LNCaP clone FGC (cell line): ENCODE results near the gene LRP4.

Source experiments
- DNase-seq: peaks from one replicate; pipeline ENCODE4 v3.0.0-alpha.2; 2011; ENCODE audit warnings: low read depth
- H3K4me3 ChIP-seq: 2 replicates; pipeline ENCODE4 v1.5.1; 2011; ENCODE audit warnings: mild to moderate bottlenecking, low read depth, low read length, control low read depth
- TF ChIP-seq, protein P1 (sequence below): IDR thresholded peaks from 2 replicates; pipeline ENCODE4 v1.5.1; 2012; ENCODE audit warnings: mild to moderate bottlenecking; ENCODE audit not compliant: control insufficient read depth, insufficient read depth; ENCODE audit errors: extremely low read depth

The LRP4 gene

DNA sequence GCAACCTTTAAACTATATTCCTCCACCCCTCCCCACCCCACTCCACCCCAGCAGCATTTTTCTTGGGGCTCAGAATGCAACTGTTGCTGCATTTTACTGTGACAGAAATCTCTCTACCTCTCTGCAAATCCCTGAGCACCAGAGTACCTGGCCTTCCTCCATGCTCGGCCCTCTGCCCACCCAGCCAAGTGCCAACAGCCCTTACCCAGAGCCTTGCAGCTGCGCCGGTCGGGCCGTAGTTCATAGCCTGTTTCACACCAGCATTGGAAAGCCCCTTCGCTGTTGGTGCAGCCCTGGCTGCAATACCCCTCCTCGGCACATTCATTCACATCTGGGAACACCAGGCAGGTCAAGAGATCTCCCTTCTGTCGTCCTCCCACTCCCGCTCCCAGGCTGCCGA, 23.4 kb downstream of the LRP4 start:
- no peak for DNase-seq
- TF ChIP-seq, protein P1, sequence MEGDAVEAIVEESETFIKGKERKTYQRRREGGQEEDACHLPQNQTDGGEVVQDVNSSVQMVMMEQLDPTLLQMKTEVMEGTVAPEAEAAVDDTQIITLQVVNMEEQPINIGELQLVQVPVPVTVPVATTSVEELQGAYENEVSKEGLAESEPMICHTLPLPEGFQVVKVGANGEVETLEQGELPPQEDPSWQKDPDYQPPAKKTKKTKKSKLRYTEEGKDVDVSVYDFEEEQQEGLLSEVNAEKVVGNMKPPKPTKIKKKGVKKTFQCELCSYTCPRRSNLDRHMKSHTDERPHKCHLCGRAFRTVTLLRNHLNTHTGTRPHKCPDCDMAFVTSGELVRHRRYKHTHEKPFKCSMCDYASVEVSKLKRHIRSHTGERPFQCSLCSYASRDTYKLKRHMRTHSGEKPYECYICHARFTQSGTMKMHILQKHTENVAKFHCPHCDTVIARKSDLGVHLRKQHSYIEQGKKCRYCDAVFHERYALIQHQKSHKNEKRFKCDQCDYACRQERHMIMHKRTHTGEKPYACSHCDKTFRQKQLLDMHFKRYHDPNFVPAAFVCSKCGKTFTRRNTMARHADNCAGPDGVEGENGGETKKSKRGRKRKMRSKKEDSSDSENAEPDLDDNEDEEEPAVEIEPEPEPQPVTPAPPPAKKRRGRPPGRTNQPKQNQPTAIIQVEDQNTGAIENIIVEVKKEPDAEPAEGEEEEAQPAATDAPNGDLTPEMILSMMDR, result no peak
- no peak overlapping the region for H3K4me3 ChIP-seq

DNA sequence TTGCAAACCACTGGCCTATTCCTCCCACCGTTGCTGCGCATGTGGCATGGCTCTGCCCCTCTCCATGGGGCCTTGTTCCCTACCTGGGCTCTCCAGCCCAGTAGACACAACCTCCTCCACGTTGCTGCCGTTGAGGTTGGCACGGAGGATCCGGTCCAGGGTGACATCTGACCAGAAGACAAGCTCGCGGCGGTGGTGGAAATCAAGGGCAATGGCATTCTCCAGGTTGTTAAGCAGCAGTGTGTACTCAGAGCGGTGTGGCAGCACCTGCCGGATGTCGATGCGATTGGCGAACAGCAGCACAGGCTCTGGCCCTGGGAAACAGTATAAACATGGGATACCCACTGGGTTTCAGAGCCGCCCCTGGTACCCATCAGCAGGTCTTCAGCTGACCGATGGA, 23.8 kb downstream of the LRP4 start:
- DNase-seq, result no peak
- TF ChIP-seq, protein P1, result no peak
- H3K4me3 ChIP-seq, result no peak overlapping the region

DNA sequence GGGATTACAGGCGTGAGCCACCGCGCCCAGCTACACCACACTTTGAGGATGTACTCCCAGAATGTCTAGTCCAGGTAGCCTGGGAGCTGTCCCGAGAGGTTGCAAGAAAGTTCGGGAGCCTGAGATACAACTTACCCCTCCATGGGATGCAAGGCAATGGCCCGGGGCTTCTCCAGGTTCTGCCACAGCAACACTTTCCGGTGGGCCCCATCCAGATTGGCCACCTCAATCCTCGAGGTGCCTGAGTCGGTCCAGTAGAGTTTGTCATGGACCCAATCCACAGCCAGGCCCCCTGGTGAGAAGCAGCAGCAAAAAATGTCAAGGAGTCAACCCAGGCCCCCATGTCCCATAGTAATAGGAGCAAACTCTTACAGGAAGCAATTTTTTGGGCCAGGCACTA, 25.5 kb downstream of the LRP4 start:
- no peak overlapping the region for H3K4me3 ChIP-seq
- TF ChIP-seq, protein P1, result no peak
- DNase-seq, result no peak

DNA sequence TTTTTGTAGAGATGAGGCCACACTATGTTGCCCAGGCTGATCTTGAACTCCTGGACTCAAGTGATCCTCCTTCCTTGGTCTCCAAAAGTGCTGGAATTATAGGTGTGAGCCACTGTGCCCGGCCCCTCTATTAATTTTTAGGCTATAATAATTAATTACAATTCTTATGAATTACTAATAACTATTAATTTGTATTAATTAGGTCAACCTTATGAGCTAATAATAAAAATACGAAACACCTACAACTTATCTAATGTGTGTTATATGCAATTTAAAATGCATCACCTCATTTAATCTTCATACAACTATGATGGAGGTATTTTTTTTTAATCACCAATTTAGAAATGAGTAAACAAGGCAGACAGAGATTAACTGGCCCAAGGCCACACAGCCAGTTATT, 26.2 kb downstream of the LRP4 start:
- TF ChIP-seq, protein P1, result no peak

DNA sequence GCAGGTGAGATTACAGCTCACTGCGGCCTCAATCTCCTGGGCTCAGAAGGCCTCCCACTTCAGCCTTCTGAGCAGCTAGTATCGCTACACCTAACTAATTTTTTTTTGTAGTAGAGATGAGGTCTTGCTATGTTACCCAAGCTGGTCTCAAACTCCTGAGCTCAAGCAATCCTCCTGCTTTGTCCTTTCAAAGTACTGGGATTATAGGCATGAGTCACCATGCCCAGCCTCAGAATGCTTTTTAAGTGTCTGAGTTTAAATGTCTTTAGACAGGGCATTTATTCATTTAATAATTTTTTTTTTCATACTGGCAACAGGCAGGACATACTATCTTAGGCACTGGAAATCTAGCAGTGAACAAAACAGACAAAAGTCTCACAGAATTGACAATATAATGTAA, 27.7 kb downstream of the LRP4 start:
- H3K4me3 ChIP-seq, result no peak overlapping the region
- TF ChIP-seq, protein P1, result no peak
- no peak for DNase-seq

More for the DNA sequence above, 26.2 kb downstream of the LRP4 start:
- no peak for DNase-seq
- H3K4me3 ChIP-seq, result no peak overlapping the region

DNA sequence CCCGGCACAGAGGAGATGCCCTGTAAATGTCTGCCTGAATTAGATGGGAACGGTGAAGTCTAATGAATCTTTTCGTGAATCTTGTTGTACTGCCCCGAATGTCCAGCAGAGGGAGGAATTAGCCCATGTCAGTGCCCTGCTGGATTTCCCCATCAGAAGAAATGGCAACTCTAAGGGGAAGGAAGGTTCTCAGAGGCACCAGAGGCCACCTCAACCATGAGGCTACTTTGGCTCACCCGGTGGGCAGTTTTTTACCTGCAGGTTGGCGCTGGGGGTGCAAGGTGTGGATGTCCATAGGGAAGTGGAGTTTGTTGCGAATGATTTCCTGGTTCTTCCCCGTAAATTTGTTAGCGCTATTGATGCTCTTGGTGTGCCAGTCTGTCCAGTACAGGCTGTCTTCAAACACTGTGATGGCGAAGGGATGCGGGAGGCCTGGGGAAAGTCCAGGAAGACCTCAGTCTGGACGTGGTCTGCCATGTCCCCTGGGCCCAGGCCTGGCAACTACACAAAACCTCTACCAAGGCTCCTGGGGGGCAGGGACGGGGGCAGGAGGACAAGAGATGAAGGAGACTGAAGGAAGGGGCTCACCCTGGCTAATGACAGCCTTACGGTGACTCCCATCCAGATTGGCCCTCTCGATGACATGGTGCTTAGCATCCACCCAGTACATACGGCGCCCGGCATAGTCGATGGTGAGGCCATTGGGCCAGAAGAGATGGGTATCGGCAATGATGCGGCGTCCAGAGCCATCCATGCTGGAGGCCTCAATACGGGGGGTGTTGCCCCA, 28.5 kb downstream of the LRP4 start:
- H3K4me3 ChIP-seq, result no peak overlapping the region
- TF ChIP-seq, protein P1, result peak; percentile 85
- DNase-seq, result peak; percentile 23

DNA sequence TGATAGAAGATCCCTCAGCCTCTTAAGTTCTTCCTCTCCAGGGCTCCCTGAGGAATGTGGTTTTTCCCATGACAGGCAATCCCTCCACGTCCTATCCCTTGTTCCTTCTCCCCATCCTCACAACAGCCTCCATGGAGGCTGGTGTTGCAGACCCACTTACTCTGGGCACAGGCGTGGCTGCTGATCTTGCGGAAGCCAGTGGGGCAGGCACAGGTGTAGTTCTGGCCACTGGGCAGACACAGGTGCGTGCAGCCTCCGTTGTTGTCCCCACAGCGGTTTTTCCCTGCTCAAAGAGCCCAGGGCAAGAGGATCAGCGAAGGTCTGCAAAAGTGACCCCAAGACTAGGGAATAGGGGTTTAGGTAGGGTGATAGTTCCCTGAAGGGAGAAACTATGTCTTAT, 29.1 kb downstream of the LRP4 start:
- H3K4me3 ChIP-seq, result no peak overlapping the region
- no peak for DNase-seq
- TF ChIP-seq, protein P1, result no peak
